SU-DHL-6 (cell line): Measurements from ENCODE around the gene UBASH3B.

Source experiments
- EZH2phosphoT487 ChIP-seq: fragments of 200-600 bp; sonication (generic), shearing (Covaris generic); conservative IDR thresholded peaks from 2 replicates; pipeline ENCODE4 v1.6.1; 2018; ENCODE audit warnings: mild to moderate bottlenecking, antibody characterized with exemption, low read length, moderate library complexity, mixed read lengths
- TF ChIP-seq, protein P1 (sequence below): fragments of 200-600 bp; sonication (generic); IDR thresholded peaks from one replicate; pipeline ENCODE4 v1.5.1; 2017; ENCODE audit warnings: antibody characterized with exemption, mild to moderate bottlenecking, low read length, moderate library complexity; ENCODE audit not compliant: insufficient read depth, poor library complexity, severe bottlenecking

DNA sequence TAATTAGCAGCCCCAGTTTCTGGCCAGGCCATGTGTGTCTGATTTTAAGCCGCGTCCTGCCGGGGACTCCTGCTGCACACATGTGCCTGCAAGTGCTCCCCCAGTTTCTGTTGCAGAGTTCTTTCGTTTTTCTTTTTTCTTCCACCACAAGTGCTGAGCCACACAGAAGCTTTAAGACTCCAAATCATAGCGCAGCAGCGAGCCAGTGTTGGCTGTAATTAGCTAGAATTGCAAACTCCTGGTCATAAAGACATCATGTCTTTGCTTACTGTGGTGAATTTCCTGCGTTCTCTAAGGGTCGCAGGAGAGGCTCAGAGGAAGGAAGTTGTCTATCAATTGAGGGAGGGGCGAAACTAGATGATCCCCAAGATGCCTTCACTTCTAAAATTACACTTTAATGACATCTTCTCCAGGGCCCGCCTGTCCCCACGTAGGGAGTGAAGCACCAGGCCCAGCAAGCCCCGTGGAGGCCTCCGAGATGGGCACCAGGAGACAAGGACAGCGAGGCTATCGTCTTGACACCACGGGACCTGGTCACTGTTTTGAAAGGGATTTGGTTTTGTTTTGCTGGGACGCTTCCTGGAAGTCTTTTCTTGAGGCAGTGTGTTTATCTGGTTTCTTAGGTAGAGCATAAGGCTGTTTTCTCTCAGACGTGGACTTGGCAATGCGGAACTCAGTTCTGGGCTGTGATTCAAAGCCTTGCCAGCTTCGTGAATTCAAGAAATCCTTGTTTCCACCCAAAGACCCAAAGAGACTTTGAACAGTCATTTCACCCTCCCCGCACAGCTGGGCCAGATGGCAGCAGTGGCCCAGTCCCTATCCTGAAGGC lies 71.8 kb downstream of the UBASH3B start:
- TF ChIP-seq, protein P1, sequence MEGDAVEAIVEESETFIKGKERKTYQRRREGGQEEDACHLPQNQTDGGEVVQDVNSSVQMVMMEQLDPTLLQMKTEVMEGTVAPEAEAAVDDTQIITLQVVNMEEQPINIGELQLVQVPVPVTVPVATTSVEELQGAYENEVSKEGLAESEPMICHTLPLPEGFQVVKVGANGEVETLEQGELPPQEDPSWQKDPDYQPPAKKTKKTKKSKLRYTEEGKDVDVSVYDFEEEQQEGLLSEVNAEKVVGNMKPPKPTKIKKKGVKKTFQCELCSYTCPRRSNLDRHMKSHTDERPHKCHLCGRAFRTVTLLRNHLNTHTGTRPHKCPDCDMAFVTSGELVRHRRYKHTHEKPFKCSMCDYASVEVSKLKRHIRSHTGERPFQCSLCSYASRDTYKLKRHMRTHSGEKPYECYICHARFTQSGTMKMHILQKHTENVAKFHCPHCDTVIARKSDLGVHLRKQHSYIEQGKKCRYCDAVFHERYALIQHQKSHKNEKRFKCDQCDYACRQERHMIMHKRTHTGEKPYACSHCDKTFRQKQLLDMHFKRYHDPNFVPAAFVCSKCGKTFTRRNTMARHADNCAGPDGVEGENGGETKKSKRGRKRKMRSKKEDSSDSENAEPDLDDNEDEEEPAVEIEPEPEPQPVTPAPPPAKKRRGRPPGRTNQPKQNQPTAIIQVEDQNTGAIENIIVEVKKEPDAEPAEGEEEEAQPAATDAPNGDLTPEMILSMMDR, result no peak
- TF ChIP-seq EZH2phosphoT487, result no peak
